ENCODE measurements around the gene USHBP1. TPM values are rescaled to one million over a fixed set of nuclear protein-coding genes. Genes with fewer than 3 reads are reported as not detected.
A peak's percentile ranks its signal among the peaks of the same experiment; 100 is the strongest.

The USHBP1 gene
- total and polyA plus RNA-seq, 5 donors from 2014 or later, result not detected

GRCh38 chr19:17237747-17238706 is 26.5 kb downstream of the USHBP1 start:
- Histone ChIP-seq H3K36me3 (ENCODE audit: control insufficient read depth, insufficient read depth, low read length) (no peaks in the 10 kb centered on the region), H3K27me3 (ENCODE audit: control insufficient read depth, insufficient read depth, low read length) (no peaks in the 10 kb centered on the region), H3K4me1 (ENCODE audit: control insufficient read depth, insufficient read depth, low read length, poor library complexity, severe bottlenecking) (peaks cover 12% of the 10 kb centered on the region), H3K9me3 (ENCODE audit: control insufficient read depth in 2 of 2, low read length in 2 of 2) (no peaks in the 10 kb centered on the region), H3K4me3 (ENCODE audit: low read depth, low read length) (no peak overlapping the region), H3K27ac (ENCODE audit: insufficient read depth, low read length, poor library complexity, severe bottlenecking) (no peak overlapping the region)
- no peaks in the 10 kb centered on the region for H3K36me3 Mint-ChIP-seq
- H3K9me3 Mint-ChIP-seq, result no peaks in the 10 kb centered on the region
- ATAC-seq (ENCODE audit: low read depth in 2 of 2), result no peak
- DNase-seq, result no peak
- H3K27me3 Mint-ChIP-seq, result peaks cover 27% of the 10 kb centered on the region
- H3K4me1 Mint-ChIP-seq, result peaks cover 0 to 17% (median 0%) of the 10 kb centered on the region in 4 donors
- peak overlapping the region in 2 of 4 donors; percentile 22 to 66 for H3K4me3 Mint-ChIP-seq
- peak overlapping the region in 1 of 3 donors; percentile 87 for H3K27ac Mint-ChIP-seq

GRCh38 chr19:17236811-17237543 is 27.6 kb downstream of the USHBP1 start:
- Mint-ChIP-seq H3K9me3 (no peaks in the 10 kb centered on the region), H3K4me1 (peaks cover 0 to 17% (median 0%) of the 10 kb centered on the region in 4 donors), H3K27ac (peak overlapping the region in 1 of 3 donors; percentile 43), H3K36me3 (no peaks in the 10 kb centered on the region), H3K4me3 (peak overlapping the region; percentile 32 to 68 (median 50)), H3K27me3 (peaks cover 24% of the 10 kb centered on the region)
- Histone ChIP-seq H3K9me3 (ENCODE audit: control insufficient read depth in 2 of 2, low read length in 2 of 2) (no peaks in the 10 kb centered on the region), H3K4me1 (ENCODE audit: control insufficient read depth, insufficient read depth, low read length, poor library complexity, severe bottlenecking) (peaks cover 12% of the 10 kb centered on the region), H3K27ac (ENCODE audit: insufficient read depth, low read length, poor library complexity, severe bottlenecking) (no peak overlapping the region), H3K4me3 (ENCODE audit: low read depth, low read length) (no peak overlapping the region), H3K36me3 (ENCODE audit: control insufficient read depth, insufficient read depth, low read length) (peaks cover 3% of the 10 kb centered on the region), H3K27me3 (ENCODE audit: control insufficient read depth, insufficient read depth, low read length) (no peaks in the 10 kb centered on the region)
- DNase-seq, result no peak
- ATAC-seq (ENCODE audit: low read depth in 2 of 2), result no peak

GRCh38 chr19:17235971-17236777 is 28.4 kb downstream of the USHBP1 start:
- H3K27ac ChIP-seq (ENCODE audit: insufficient read depth, low read length, poor library complexity, severe bottlenecking), result peak overlapping the region; percentile 23
- peaks cover 12% of the 10 kb centered on the region for H3K4me1 ChIP-seq (ENCODE audit: control insufficient read depth, insufficient read depth, low read length, poor library complexity, severe bottlenecking)
- peaks cover 6% of the 10 kb centered on the region for H3K36me3 ChIP-seq (ENCODE audit: control insufficient read depth, insufficient read depth, low read length)
- H3K4me1 Mint-ChIP-seq, result peaks cover 0 to 17% (median 0%) of the 10 kb centered on the region in 4 donors
- peaks cover 18% of the 10 kb centered on the region for H3K27me3 Mint-ChIP-seq
- H3K27ac Mint-ChIP-seq, result no peak overlapping the region
- ATAC-seq (ENCODE audit: low read depth in 2 of 2) (peak in 1 of 2 donors; percentile 20), DNase-seq (peak in 1 of 3 donors; percentile 62)
- H3K36me3 Mint-ChIP-seq, result no peaks in the 10 kb centered on the region
- H3K27me3 ChIP-seq (ENCODE audit: control insufficient read depth, insufficient read depth, low read length), result no peaks in the 10 kb centered on the region
- peak overlapping the region in 3 of 4 donors; percentile 10 to 68 (median 46) for H3K4me3 Mint-ChIP-seq
- H3K4me3 ChIP-seq (ENCODE audit: low read depth, low read length), result no peak overlapping the region
- no peaks in the 10 kb centered on the region for H3K9me3 ChIP-seq (ENCODE audit: control insufficient read depth in 2 of 2, low read length in 2 of 2)
- no peaks in the 10 kb centered on the region for H3K9me3 Mint-ChIP-seq

GRCh38 chr19:17235300-17235970 is 29.1 kb downstream of the USHBP1 start:
- H3K9me3 Mint-ChIP-seq, result no peaks in the 10 kb centered on the region
- ATAC-seq (ENCODE audit: low read depth in 2 of 2) (peak; percentile 91 to 94), DNase-seq (peak; percentile 66 to 84 (median 77))
- Histone ChIP-seq H3K27me3 (ENCODE audit: control insufficient read depth, insufficient read depth, low read length) (no peaks in the 10 kb centered on the region), H3K9me3 (ENCODE audit: control insufficient read depth in 2 of 2, low read length in 2 of 2) (no peaks in the 10 kb centered on the region), H3K4me3 (ENCODE audit: low read depth, low read length) (peak overlapping the region; percentile 64), H3K27ac (ENCODE audit: insufficient read depth, low read length, poor library complexity, severe bottlenecking) (peak overlapping the region; percentile 49), H3K4me1 (ENCODE audit: control insufficient read depth, insufficient read depth, low read length, poor library complexity, severe bottlenecking) (peaks cover 12% of the 10 kb centered on the region), H3K36me3 (ENCODE audit: control insufficient read depth, insufficient read depth, low read length) (peaks cover 6% of the 10 kb centered on the region)
- peaks cover 0 to 17% (median 0%) of the 10 kb centered on the region in 4 donors for H3K4me1 Mint-ChIP-seq
- peak overlapping the region in 1 of 3 donors; percentile 31 for H3K27ac Mint-ChIP-seq
- peak overlapping the region; percentile 64 to 90 (median 80) for H3K4me3 Mint-ChIP-seq
- peaks cover 12% of the 10 kb centered on the region for H3K27me3 Mint-ChIP-seq
- no peaks in the 10 kb centered on the region for H3K36me3 Mint-ChIP-seq

GRCh38 chr19:17234911-17235299 is 29.6 kb downstream of the USHBP1 start:
- no peaks in the 10 kb centered on the region for H3K9me3 Mint-ChIP-seq
- Histone ChIP-seq H3K4me3 (ENCODE audit: low read depth, low read length) (peak overlapping the region; percentile 64), H3K36me3 (ENCODE audit: control insufficient read depth, insufficient read depth, low read length) (peaks cover 6% of the 10 kb centered on the region), H3K4me1 (ENCODE audit: control insufficient read depth, insufficient read depth, low read length, poor library complexity, severe bottlenecking) (peaks cover 12% of the 10 kb centered on the region), H3K27me3 (ENCODE audit: control insufficient read depth, insufficient read depth, low read length) (no peaks in the 10 kb centered on the region), H3K27ac (ENCODE audit: insufficient read depth, low read length, poor library complexity, severe bottlenecking) (peak overlapping the region; percentile 49), H3K9me3 (ENCODE audit: control insufficient read depth in 2 of 2, low read length in 2 of 2) (no peaks in the 10 kb centered on the region)
- DNase-seq (peak; percentile 42 to 73 (median 45)), ATAC-seq (ENCODE audit: low read depth in 2 of 2) (peak; percentile 35 to 47)
- peaks cover 0 to 17% (median 0%) of the 10 kb centered on the region in 4 donors for H3K4me1 Mint-ChIP-seq
- H3K36me3 Mint-ChIP-seq, result no peaks in the 10 kb centered on the region
- peaks cover 12% of the 10 kb centered on the region for H3K27me3 Mint-ChIP-seq
- H3K4me3 Mint-ChIP-seq, result peak overlapping the region; percentile 64 to 90 (median 80)
- peak overlapping the region in 1 of 3 donors; percentile 31 for H3K27ac Mint-ChIP-seq

GRCh38 chr19:17232258-17232657 is 32.3 kb downstream of the USHBP1 start:
- Histone ChIP-seq H3K9me3 (ENCODE audit: control insufficient read depth in 2 of 2, low read length in 2 of 2) (no peaks in the 10 kb centered on the region), H3K27me3 (ENCODE audit: control insufficient read depth, insufficient read depth, low read length) (no peaks in the 10 kb centered on the region), H3K36me3 (ENCODE audit: control insufficient read depth, insufficient read depth, low read length) (peaks cover 6% of the 10 kb centered on the region), H3K27ac (ENCODE audit: insufficient read depth, low read length, poor library complexity, severe bottlenecking) (no peak overlapping the region), H3K4me1 (ENCODE audit: control insufficient read depth, insufficient read depth, low read length, poor library complexity, severe bottlenecking) (peaks cover 12% of the 10 kb centered on the region), H3K4me3 (ENCODE audit: low read depth, low read length) (no peak overlapping the region)
- DNase-seq, result no peak
- Mint-ChIP-seq H3K36me3 (no peaks in the 10 kb centered on the region), H3K4me1 (peaks cover 0 to 24% (median 4%) of the 10 kb centered on the region in 4 donors), H3K27me3 (peaks cover under 1% of the 10 kb centered on the region), H3K9me3 (no peaks in the 10 kb centered on the region), H3K4me3 (peak overlapping the region in 2 of 4 donors; percentile 38 to 49), H3K27ac (no peak overlapping the region)
- no peak for ATAC-seq (ENCODE audit: low read depth in 2 of 2)
